ENCODE measurements around the gene FRMD8. TPM values are rescaled to one million over a fixed set of nuclear protein-coding genes. Genes with fewer than 3 reads are reported as not detected.

FRMD8 gene
- total RNA-seq, 1 donor from 2014 or later, result 39.7 TPM

- H3K36me3 Mint-ChIP-seq (ENCODE audit: low read depth), result peaks cover 79% of the 10 kb centered on the region
- no peaks in the 10 kb centered on the region for H3K9me3 Mint-ChIP-seq
- intact Hi-C loops (cut with micrococcal nuclease), result loop anchor here (2.0 kb wide), 1 partner anchor 49 kb away; no protein-coding TSS in a partner anchor
- H3K4me3 Mint-ChIP-seq (ENCODE audit: low read depth), result peak overlapping the region; percentile 98
- no peak for DNase-seq (ENCODE audit: low spot score)
- peak overlapping the region; percentile 98 for H3K27ac Mint-ChIP-seq
- peaks cover 63% of the 10 kb centered on the region for H3K4me1 Mint-ChIP-seq (ENCODE audit: low read depth)
- H3K27me3 Mint-ChIP-seq (ENCODE audit: low read depth), result no peaks in the 10 kb centered on the region
These were observed 41.5 kb downstream of the FRMD8 start for GRCh38 chr11:65427691-65428577.

GRCh38 chr11:65428578-65429067 lies 42.2 kb downstream of the FRMD8 start:
- Mint-ChIP-seq H3K27me3 (ENCODE audit: low read depth) (no peaks in the 10 kb centered on the region), H3K4me1 (ENCODE audit: low read depth) (peaks cover 68% of the 10 kb centered on the region), H3K9me3 (no peaks in the 10 kb centered on the region), H3K36me3 (ENCODE audit: low read depth) (peaks cover 78% of the 10 kb centered on the region), H3K4me3 (ENCODE audit: low read depth) (peak overlapping the region; percentile 98), H3K27ac (peak overlapping the region; percentile 98)
- no peak for DNase-seq (ENCODE audit: low spot score)
- intact Hi-C loops (cut with micrococcal nuclease), result loop anchor here (1.0 kb wide), 1 partner anchor 9 kb away; no protein-coding TSS in a partner anchor

- H3K27ac Mint-ChIP-seq, result peak overlapping the region; percentile 94
- peak overlapping the region; percentile 98 for H3K4me3 Mint-ChIP-seq (ENCODE audit: low read depth)
- peaks cover 75% of the 10 kb centered on the region for H3K36me3 Mint-ChIP-seq (ENCODE audit: low read depth)
- peaks cover 71% of the 10 kb centered on the region for H3K4me1 Mint-ChIP-seq (ENCODE audit: low read depth)
- no peak for DNase-seq (ENCODE audit: low spot score)
- no peaks in the 10 kb centered on the region for H3K27me3 Mint-ChIP-seq (ENCODE audit: low read depth)
- no peaks in the 10 kb centered on the region for H3K9me3 Mint-ChIP-seq
- intact Hi-C loops (cut with micrococcal nuclease), result loop anchor here (1.0 kb wide), 1 partner anchor 10 kb away; no protein-coding TSS in a partner anchor
These were observed 42.7 kb downstream of the FRMD8 start for GRCh38 chr11:65429068-65429681.

GRCh38 chr11:65429724-65430405 lies 43.4 kb downstream of the FRMD8 start:
- no peak for DNase-seq (ENCODE audit: low spot score)
- Mint-ChIP-seq H3K36me3 (ENCODE audit: low read depth) (peaks cover 75% of the 10 kb centered on the region), H3K27ac (peak overlapping the region; percentile 94), H3K4me3 (ENCODE audit: low read depth) (peak overlapping the region; percentile 98), H3K9me3 (no peaks in the 10 kb centered on the region), H3K4me1 (ENCODE audit: low read depth) (peaks cover 78% of the 10 kb centered on the region), H3K27me3 (ENCODE audit: low read depth) (no peaks in the 10 kb centered on the region)
- intact Hi-C loops (cut with micrococcal nuclease), result loop anchor here (1.0 kb wide), 1 partner anchor 11 kb away; no protein-coding TSS in a partner anchor

GRCh38 chr11:65430406-65431217 lies 44.2 kb downstream of the FRMD8 start:
- no peak for DNase-seq (ENCODE audit: low spot score)
- H3K27ac Mint-ChIP-seq, result peak overlapping the region; percentile 94
- H3K9me3 Mint-ChIP-seq, result no peaks in the 10 kb centered on the region
- H3K27me3 Mint-ChIP-seq (ENCODE audit: low read depth), result no peaks in the 10 kb centered on the region
- peak overlapping the region; percentile 98 for H3K4me3 Mint-ChIP-seq (ENCODE audit: low read depth)
- peaks cover 85% of the 10 kb centered on the region for H3K4me1 Mint-ChIP-seq (ENCODE audit: low read depth)
- intact Hi-C loops (cut with micrococcal nuclease), result no loop called here
- peaks cover 74% of the 10 kb centered on the region for H3K36me3 Mint-ChIP-seq (ENCODE audit: low read depth)

GRCh38 chr11:65431451-65432099 lies 45.1 kb downstream of the FRMD8 start:
- DNase-seq (ENCODE audit: low spot score), result no peak
- peak overlapping the region; percentile 40 for H3K4me3 Mint-ChIP-seq (ENCODE audit: low read depth)
- no peaks in the 10 kb centered on the region for H3K27me3 Mint-ChIP-seq (ENCODE audit: low read depth)
- intact Hi-C loops (cut with micrococcal nuclease), result loop anchor here (2.0 kb wide), 1 partner anchor 65 kb away; no protein-coding TSS in a partner anchor
- H3K9me3 Mint-ChIP-seq, result no peaks in the 10 kb centered on the region
- H3K27ac Mint-ChIP-seq, result peak overlapping the region; percentile 76
- peaks cover 74% of the 10 kb centered on the region for H3K36me3 Mint-ChIP-seq (ENCODE audit: low read depth)
- H3K4me1 Mint-ChIP-seq (ENCODE audit: low read depth), result peaks cover 85% of the 10 kb centered on the region

GRCh38 chr11:65432100-65432650 lies 45.7 kb downstream of the FRMD8 start:
- H3K36me3 Mint-ChIP-seq (ENCODE audit: low read depth), result peaks cover 72% of the 10 kb centered on the region
- H3K27me3 Mint-ChIP-seq (ENCODE audit: low read depth), result no peaks in the 10 kb centered on the region
- no peak overlapping the region for H3K4me3 Mint-ChIP-seq (ENCODE audit: low read depth)
- H3K9me3 Mint-ChIP-seq, result no peaks in the 10 kb centered on the region
- H3K27ac Mint-ChIP-seq, result peak overlapping the region; percentile 76
- DNase-seq (ENCODE audit: low spot score), result no peak
- intact Hi-C loops (cut with micrococcal nuclease), result loop anchor here (2.0 kb wide), 1 partner anchor 65 kb away; no protein-coding TSS in a partner anchor
- H3K4me1 Mint-ChIP-seq (ENCODE audit: low read depth), result peaks cover 82% of the 10 kb centered on the region

- Mint-ChIP-seq H3K27me3 (ENCODE audit: low read depth) (no peaks in the 10 kb centered on the region), H3K4me1 (ENCODE audit: low read depth) (peaks cover 80% of the 10 kb centered on the region), H3K9me3 (no peaks in the 10 kb centered on the region), H3K27ac (peak overlapping the region; percentile 57), H3K36me3 (ENCODE audit: low read depth) (peaks cover 72% of the 10 kb centered on the region), H3K4me3 (ENCODE audit: low read depth) (no peak overlapping the region)
- intact Hi-C loops (cut with micrococcal nuclease), result loop anchor here (1.0 to 2.0 kb wide), 2 partner anchors 17 to 66 kb away; no protein-coding TSS in a partner anchor
- no peak for DNase-seq (ENCODE audit: low spot score)
These were observed 46.5 kb downstream of the FRMD8 start for GRCh38 chr11:65432686-65433582.

- Mint-ChIP-seq H3K4me1 (ENCODE audit: low read depth) (peaks cover 77% of the 10 kb centered on the region), H3K4me3 (ENCODE audit: low read depth) (no peak overlapping the region), H3K27ac (no peak overlapping the region), H3K27me3 (ENCODE audit: low read depth) (no peaks in the 10 kb centered on the region), H3K9me3 (no peaks in the 10 kb centered on the region), H3K36me3 (ENCODE audit: low read depth) (peaks cover 73% of the 10 kb centered on the region)
- intact Hi-C loops (cut with micrococcal nuclease), result loop anchor here (1.0 to 2.0 kb wide), 2 partner anchors 17 to 67 kb away; no protein-coding TSS in a partner anchor
- no peak for DNase-seq (ENCODE audit: low spot score)
These were observed 47.2 kb downstream of the FRMD8 start for GRCh38 chr11:65433657-65434056.

GRCh38 chr11:65434057-65434666 lies 47.7 kb downstream of the FRMD8 start:
- Mint-ChIP-seq H3K4me1 (ENCODE audit: low read depth) (peaks cover 79% of the 10 kb centered on the region), H3K4me3 (ENCODE audit: low read depth) (no peak overlapping the region), H3K27me3 (ENCODE audit: low read depth) (no peaks in the 10 kb centered on the region), H3K9me3 (no peaks in the 10 kb centered on the region), H3K36me3 (ENCODE audit: low read depth) (peaks cover 76% of the 10 kb centered on the region), H3K27ac (peak overlapping the region; percentile 52)
- DNase-seq (ENCODE audit: low spot score), result no peak
- intact Hi-C loops (cut with micrococcal nuclease), result no loop called here

Measured in activated T-helper 2 cell treated with anti-CD3 and anti-CD28 coated beads, Interferon-gamma antibody, Interleukin-2, Interleukin-4, amounts not matched to agents 10 μg/mL and 5 μg/mL and 100 μg/mL, durations not matched to agents 14 hours and 24 hours and 36 hours (primary cell).